Left ventricle myocardium inferior (tissue), 1 donor: Measurements from ENCODE around the gene DUSP6. TPM values are rescaled to one million over a fixed set of nuclear protein-coding genes. Genes with fewer than 3 reads are reported as not detected.

Source experiments
- DNase-seq: peaks from one replicate; pipeline ENCODE4 v3.0.0-alpha.2; 2020
- H3K27ac ChIP-seq: fragments of 200-600 bp; replicated peaks from 2 replicates; pipeline ENCODE4 v1.8.0; 2021
- H3K27me3 ChIP-seq: fragments of 200-600 bp; 2 replicates; pipeline ENCODE4 v1.8.0; 2021; ENCODE audit warnings: low read depth
- H3K36me3 ChIP-seq: fragments of 200-600 bp; 2 replicates; pipeline ENCODE4 v1.8.0; 2021
- H3K4me1 ChIP-seq: fragments of 200-600 bp; 2 replicates; pipeline ENCODE4 v1.8.0; 2021
- H3K4me3 ChIP-seq: fragments of 200-600 bp; 2 replicates; pipeline ENCODE4 v1.8.0; 2021; ENCODE audit warnings: mild to moderate bottlenecking, moderate library complexity
- H3K9me3 ChIP-seq: fragments of 200-600 bp; replicated peaks from 2 replicates; pipeline ENCODE4 v1.8.0; 2021
- CTCF ChIP-seq: fragments of 200-600 bp; IDR thresholded peaks from 2 replicates; pipeline ENCODE4 v1.8.0; 2021; ENCODE audit warnings: antibody characterized with exemption, mild to moderate bottlenecking, borderline replicate concordance
- intact Hi-C: fragments of 100-400 bp; cut with micrococcal nuclease; formaldehyde crosslinking; loops from one replicate; pipeline ENCODE4 v1.11.0; 2022
- total RNA-seq: library from RNA; stranded (reverse); fragmentation: NEBNext Ultra II Directional; extraction: Animal tissue kit (Norgen Biotek cat#: 25700); gene quantifications from one replicate; pipeline ENCODE4 v1.2.1, GENCODE V29; 2021
- donor health status: DM: no; HTN: yes; CAD: no; lungs with severe emphysema.

The DUSP6 gene
- total RNA-seq, 1 donor from 2014 or later = 16.1 TPM

DNA sequence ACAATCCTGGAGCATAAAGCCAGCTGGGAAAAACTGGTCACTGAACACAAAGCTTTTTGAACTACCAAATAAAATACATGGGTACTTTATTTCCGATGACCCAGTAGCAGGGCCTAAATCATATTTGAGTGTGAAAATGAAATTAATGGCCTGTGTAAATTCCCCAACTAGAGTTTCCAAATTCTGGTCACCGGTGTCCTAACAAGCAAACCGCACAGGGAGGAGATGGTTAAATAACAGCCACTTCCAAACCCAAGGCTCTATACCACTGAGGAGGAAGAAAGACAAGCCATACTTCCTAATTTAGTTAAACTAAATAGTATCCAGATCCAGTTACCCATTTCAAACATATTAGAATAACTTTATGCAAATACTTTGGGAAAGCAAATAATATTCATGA lies 40.1 kb upstream of the DUSP6 start:
- Histone ChIP-seq H3K9me3 (no peaks in the 10 kb centered on the region), H3K4me1 (peaks cover 25% of the 10 kb centered on the region), H3K27me3 (no peaks in the 10 kb centered on the region), H3K27ac (no peak overlapping the region), H3K4me3 (no peak overlapping the region), H3K36me3 (no peaks in the 10 kb centered on the region)
- intact Hi-C loops = no loop called here
- TF ChIP-seq CTCF = no peak
- DNase-seq = no peak

DNA sequence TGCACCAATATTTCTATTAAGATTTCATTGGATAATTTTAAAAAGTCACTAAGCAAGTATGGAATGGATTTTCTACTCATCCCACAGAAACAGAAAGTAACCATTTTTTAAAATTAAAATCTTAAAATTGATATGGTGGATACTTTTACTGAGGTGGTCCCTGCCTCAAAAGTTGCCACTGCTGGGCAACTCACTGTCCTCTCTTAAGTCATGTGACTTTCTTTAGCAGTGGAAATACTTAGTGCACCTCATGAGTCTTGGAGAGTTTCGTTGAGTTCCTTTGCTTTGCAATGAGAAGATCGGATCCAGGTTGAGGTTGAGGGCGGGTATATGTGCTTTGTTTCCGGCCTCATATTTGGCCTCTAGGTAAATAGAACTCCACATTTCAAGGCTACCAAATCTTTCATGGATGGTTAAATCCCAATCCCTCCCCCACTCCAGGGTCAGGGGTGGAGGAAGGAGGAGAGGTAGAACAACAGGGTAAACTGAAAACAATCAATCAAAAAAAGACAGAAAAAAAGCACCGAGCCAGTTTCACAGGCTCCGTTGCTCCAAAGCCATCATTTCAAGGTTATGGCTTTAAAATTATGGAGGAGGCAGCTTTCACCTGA lies 39.5 kb upstream of the DUSP6 start:
- H3K36me3 ChIP-seq = no peaks in the 10 kb centered on the region
- H3K27me3 ChIP-seq = no peaks in the 10 kb centered on the region
- no peaks in the 10 kb centered on the region for H3K9me3 ChIP-seq
- H3K4me1 ChIP-seq = peaks cover 25% of the 10 kb centered on the region
- intact Hi-C loops = no loop called here
- H3K27ac ChIP-seq = no peak overlapping the region
- H3K4me3 ChIP-seq = no peak overlapping the region
- TF ChIP-seq CTCF = no peak
- no peak for DNase-seq

- Histone ChIP-seq H3K4me3 (no peak overlapping the region), H3K9me3 (no peaks in the 10 kb centered on the region), H3K36me3 (no peaks in the 10 kb centered on the region), H3K27ac (peak overlapping the region; percentile 82), H3K27me3 (no peaks in the 10 kb centered on the region), H3K4me1 (peaks cover 28% of the 10 kb centered on the region)
- TF ChIP-seq CTCF = no peak
- no peak for DNase-seq
- intact Hi-C loops = no loop called here
These were observed 38.7 kb upstream of the DUSP6 start for GRCh38 chr12:89390802-89391673.

- H3K9me3 ChIP-seq = no peaks in the 10 kb centered on the region
- peaks cover 34% of the 10 kb centered on the region for H3K4me1 ChIP-seq
- no peak for DNase-seq
- no peak for TF ChIP-seq CTCF
- no peaks in the 10 kb centered on the region for H3K36me3 ChIP-seq
- peak overlapping the region; percentile 82 for H3K27ac ChIP-seq
- H3K27me3 ChIP-seq = no peaks in the 10 kb centered on the region
- no peak overlapping the region for H3K4me3 ChIP-seq
- intact Hi-C loops = no loop called here
These were observed 37.7 kb upstream of the DUSP6 start for GRCh38 chr12:89389755-89390661.

- intact Hi-C loops = no loop called here
- H3K36me3 ChIP-seq = no peaks in the 10 kb centered on the region
- H3K27ac ChIP-seq = no peak overlapping the region
- H3K4me3 ChIP-seq = no peak overlapping the region
- TF ChIP-seq CTCF = no peak
- no peaks in the 10 kb centered on the region for H3K9me3 ChIP-seq
- no peaks in the 10 kb centered on the region for H3K27me3 ChIP-seq
- peaks cover 58% of the 10 kb centered on the region for H3K4me1 ChIP-seq
- no peak for DNase-seq
These were observed 33.8 kb upstream of the DUSP6 start for GRCh38 chr12:89386138-89386537.
